ENCODE results near the gene RAB32.

RAB32 gene

DNA sequence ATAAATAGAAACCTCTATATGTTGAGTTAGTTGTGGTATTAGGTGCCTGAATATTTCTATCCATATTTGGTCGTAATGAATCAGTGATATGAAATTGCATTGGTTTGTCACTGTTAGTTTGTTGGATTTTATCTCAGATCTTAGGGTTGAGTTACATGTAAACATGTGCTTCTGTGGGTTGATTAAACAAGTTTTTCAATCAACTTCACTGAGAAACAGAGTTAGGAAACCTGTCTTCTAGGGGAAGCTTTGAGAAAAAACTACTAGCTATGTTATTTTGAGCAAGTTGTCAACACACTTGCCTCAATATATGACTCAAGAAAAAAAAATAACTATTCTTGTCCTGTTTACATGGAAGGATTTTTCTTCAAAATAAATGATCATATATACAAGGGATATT lies 40.3 kb downstream of the RAB32 start:
- DNase-seq: no peak

DNA sequence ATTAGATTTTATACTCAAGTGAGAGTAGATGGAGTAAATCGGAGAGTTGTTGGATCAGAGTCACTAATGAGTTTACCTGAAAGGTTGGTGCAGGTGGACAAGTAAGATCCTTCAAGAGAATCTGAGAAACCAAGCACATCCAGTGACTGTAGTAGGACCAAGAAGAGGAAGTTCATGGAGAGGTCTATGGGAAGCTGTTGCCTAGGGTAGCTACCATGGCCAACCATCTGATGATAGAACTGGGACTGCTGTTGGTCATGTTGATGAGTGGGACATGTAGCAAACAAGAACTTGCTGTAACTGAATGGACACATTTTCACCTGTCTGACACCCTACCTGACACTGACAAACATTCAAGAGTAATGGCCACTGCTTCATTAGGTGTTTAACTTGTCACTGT lies 43.8 kb downstream of the RAB32 start:
- DNase-seq: no peak

DNA sequence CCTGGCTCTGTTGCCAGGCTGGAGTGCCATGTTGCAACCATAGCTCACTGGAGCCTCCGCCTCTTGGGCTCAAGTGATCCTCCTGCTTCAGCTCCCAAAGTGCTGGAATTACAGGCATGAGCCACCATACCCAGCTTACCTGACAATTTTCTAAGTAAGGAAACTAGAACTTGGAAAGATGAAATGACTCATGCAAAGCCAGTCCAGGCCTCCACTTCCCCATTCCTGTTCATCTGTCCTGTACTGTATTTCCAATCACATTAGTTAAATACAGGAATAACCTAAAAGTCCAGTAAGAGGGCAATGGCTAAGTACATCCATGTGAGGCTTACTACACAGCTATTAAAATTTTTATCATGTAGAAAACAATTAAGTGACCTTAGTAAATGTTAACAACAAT lies 46.9 kb downstream of the RAB32 start:
- DNase-seq: no peak

DNA sequence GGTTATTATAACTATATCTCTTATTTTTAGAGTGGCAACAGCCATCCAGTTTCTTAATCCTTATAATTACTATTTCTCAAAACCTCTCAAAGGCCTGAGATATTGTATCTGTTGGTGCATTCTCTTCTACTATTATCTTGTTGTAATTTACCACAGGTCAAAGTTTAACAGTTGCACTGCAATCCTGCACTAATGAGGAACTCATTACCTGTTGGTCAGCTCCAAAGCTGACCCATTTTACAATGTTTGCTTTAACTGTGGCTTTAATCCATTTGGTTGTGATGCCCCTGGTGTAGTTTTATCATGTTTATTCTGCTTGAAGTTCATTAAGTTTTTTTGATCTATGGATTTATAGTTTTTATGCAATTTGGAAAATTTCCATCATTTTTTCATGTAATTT lies 48.8 kb downstream of the RAB32 start:
- no peak for DNase-seq

DNA sequence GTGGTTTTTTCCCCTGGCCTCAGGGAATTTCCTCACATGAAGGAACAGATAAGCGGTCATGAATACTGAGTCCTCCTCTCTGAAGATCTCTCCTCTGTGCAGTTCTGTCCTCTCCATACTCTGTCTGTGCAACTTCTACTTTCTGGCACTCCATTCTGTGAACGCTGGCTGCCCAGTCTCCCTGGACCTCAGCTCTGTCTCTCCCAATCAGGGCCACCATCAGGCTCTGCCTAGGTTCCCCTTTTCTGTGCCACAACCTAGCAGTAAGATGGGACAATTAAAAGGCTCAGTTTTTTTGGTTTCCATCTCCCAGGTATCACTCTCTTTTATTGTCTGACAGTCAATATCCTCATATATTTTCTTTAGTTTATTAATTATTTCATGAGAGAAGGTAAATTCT lies 50.4 kb downstream of the RAB32 start:
- DNase-seq: no peak

DNA sequence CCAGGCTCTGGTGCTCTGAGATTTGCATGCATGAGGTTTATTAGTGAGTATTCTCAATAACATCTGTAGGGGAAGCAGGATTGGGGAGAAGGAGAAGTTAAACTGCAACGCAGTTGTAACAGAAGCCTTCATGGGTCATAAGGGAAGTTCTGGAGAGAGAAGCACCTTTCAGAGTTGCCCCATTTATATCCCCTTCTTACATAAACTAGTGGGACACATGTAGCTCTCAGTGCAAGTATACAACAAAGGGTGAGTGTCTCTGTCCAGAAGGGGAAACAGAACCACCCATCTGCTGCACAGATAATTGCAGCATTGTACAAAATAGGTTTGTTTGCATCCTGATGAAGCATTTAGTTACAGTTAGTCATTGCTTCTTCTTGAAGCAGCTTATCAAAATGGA lies 50.9 kb downstream of the RAB32 start:
- DNase-seq: no peak

DNA sequence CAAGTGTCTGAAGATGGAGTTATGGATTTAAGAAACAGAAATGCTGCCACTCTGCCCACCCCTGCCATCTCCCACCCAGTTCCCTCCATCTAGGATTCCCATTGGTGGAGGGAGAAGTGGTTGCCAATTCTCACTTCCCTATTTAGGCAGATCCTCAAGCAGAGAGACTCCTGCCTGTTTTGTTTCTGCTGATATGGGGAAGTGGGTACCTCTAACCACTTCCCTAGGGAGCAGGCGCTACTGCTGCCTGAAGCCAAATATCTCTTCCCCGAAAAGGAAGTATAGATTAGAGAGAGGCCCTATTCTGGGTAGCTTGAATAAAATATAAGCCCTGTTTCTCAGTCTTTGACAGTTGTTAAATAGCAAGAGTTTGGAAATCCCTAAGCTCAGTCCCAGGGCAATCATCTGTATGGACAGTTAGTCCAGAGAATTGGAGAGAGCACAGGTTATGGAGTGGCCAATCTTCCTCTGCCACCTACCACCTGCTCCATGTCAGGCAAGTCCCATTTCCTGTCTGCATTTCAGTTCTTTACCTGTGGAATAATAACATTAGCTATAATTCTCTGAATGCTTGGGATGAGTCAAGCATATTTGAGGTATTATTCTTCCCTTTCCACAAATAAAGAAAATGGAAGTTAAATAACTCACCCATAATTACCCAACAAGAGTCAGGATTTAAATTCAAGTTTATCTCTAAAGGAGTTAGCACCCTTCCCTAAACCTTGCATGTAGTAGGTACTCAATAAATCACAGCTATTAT lies 52.5 kb downstream of the RAB32 start:
- no peak for DNase-seq

DNA sequence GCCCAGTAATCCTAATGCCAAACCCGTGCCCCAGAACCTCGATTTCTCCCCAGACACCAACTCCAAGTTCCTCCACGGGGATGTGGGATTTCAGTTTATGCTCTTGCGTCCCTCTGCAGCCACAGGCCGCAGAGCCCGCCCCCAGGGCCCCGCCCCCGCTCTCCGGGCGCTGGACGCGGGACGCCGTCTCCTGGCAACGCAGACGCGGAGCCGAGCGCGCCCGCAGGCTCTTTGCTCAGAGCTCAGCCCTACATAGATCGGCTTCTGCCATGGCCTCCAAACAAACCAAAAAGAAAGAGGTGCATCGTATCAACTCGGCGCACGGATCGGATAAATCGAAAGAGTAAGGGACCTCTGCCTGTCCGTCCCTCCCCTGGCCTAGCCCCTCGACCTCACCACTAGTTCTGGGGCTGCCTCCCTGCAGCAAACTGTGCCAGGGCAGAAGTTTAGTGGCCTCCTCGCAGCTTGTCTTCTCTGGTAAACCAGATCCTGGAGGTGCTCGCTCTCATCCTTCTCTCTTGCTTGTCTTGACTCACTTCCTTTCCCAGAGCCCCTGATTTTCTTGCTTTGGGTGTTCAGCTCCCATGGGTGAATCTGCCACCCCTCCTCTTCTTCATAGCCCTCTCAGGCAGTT lies 55.3 kb downstream of the RAB32 start, which contains the start of gene ADGB:
Gene ADGB, plus strand, starts transcription at position 201 of the 634 bp plus-strand sequence. Its CDS starts 69 bp downstream, at position 270.
- DNase-seq: peak; percentile 20

DNA sequence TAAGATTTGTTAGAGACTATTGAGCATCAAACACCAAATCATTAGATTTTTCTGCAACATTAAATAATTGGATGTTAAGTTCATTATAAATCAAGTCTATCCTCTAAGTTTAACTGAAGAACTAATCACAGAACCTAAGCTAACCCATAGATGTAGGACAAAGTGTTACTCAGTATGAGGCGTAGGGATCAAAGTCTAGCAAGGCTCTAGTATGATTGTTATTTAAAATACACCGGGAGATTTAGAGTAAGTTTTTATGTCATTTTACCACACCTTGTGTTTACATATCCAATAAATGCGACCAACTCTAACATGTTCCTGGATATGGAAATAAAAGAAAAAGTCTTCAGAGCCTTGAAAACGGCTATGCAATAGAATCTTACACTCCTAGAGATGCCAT lies 57.7 kb downstream of the RAB32 start:
- DNase-seq: no peak

DNA sequence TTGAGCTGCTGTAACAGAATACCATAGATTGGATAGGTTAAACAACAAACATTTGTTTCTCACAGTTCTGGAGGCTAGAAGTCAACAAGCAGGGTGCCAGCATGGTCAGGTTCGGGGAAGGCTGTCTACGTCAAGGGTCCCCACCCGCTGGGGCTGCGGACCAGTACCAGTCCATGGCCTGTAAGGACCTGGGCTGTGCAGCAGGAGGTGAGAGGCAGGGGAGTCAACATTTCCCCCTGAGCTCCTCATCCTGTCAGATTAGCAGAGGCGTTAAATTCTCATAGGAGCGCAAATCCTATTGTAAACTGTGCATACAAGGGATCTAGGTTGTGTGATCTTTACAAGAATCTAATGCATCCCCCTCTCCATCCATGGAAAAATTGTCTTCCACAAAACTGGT lies 58.9 kb downstream of the RAB32 start:
- no peak for DNase-seq
